Measurements from ENCODE around the gene C6orf141.

DNA sequence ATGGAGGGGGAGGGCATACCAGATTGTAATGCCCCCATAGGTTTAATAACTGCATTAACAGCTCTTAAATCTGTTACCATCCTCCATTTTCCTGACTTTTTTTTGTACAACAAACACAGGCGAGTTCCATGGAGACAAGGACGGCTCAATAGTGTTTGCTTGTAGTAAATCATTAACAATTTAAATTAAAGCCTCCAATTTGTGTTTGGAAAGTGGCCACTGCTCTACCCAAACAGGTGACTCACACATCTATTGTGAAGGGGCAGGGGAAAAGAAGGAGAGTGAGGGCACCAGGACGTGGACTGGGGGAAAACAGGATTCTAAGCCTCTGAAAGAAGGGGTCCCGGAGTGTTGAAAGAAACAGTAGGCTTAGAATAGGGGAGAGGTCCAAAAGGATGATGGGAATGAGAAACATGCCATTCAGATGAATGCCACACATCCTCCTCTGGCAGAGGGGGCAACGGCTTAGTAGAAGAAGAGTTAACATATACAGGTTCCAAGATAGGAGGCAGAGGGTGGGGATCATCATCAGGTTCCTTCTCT lies 43.8 kb upstream of the C6orf141 start:
- TF ChIP-seq ZNF274 (IDR thresholded peaks at IDR 0.05; ENCODE audit: low read depth, low read length), result no peak
- TF ChIP-seq YY1 (IDR thresholded peaks at IDR 0.05; ENCODE audit: insufficient read depth, insufficient read length), result no peak

All from NT2/D1 (cell line).